Gastrocnemius medialis (tissue), 4 donors: ENCODE data around the gene DSE. TPM values are rescaled to one million over a fixed set of nuclear protein-coding genes. Genes with fewer than 3 reads are reported as not detected.

Experiments used
- ATAC-seq, 2 donors: fragments of 150-250 bp; one replicate each; pipeline ENCODE4 v1.9.1; 2016
- DNase-seq, 2 donors: peaks; one replicate each; pipeline ENCODE4 v3.0.0-alpha.2; 2019
- H3K27ac ChIP-seq, 4 donors: fragments of 200-600 bp; sonication (generic); 1 replicate in 1 of 4; 2 replicates in 3 of 4; pipeline ENCODE4 v1.5.1; 2016 to 2018; ENCODE audit warnings: mild to moderate bottlenecking in 2 of 4, moderate library complexity in 1 of 4
- H3K27me3 ChIP-seq, 3 donors: fragments of 200-600 bp; sonication (generic) in 2 of 3; 1 replicate in 1 of 3; 2 replicates in 2 of 3; pipeline versions ENCODE4 v1.5.1 to v1.6.0; 2016 to 2019; ENCODE audit warnings: mild to moderate bottlenecking in 1 of 3, moderate library complexity in 1 of 3
- H3K36me3 ChIP-seq, 2 donors: fragments of 200-600 bp; sonication (generic) in 1 of 2; one replicate each; pipeline ENCODE4 v1.5.1; 2017 to 2018
- H3K4me1 ChIP-seq, 2 donors: fragments of 200-600 bp; sonication (generic) in 1 of 2; one replicate each; pipeline ENCODE4 v1.5.1; 2016 to 2017; ENCODE audit warnings: mild to moderate bottlenecking in 2 of 2
- H3K4me3 ChIP-seq, 4 donors: fragments of 200-600 bp; sonication (generic) in 3 of 4; 1 replicate in 1 of 4; 2 replicates in 3 of 4; pipeline ENCODE4 v1.5.1; 2016 to 2019; ENCODE audit warnings: mild to moderate bottlenecking in 2 of 4
- H3K9me3 ChIP-seq, 3 donors: fragments of 200-600 bp; sonication (generic) in 2 of 3; 1 replicate in 1 of 3; 2 replicates in 2 of 3; pipeline ENCODE4 v1.5.1; 2016 to 2019
- CTCF ChIP-seq, 5 experiments: fragments of 450-650 bp in 3 of 5; fragments of 200-600 bp in 2 of 5; sonication (generic) in 2 of 5; IDR thresholded peaks in 4 of 5; conservative IDR thresholded peaks in 1 of 5; 1 replicate in 4 of 5; 2 replicates in 1 of 5; pipeline ENCODE4 v1.5.1; 2016 to 2019; ENCODE audit warnings: antibody characterized with exemption in 5 of 5, mild to moderate bottlenecking in 3 of 5, moderate library complexity in 3 of 5
- POLR2A ChIP-seq, 2 donors: fragments of 450-650 bp; IDR thresholded peaks; one replicate each; pipeline ENCODE4 v1.6.1; 2017; ENCODE audit warnings: antibody characterized with exemption in 2 of 2, mild to moderate bottlenecking in 2 of 2, moderate library complexity in 2 of 2
- in situ Hi-C, 4 donors: fragments of 200-750 bp; cut with MboI; loops; one replicate each; pipeline versions ENCODE4 v1.15.0 to v1.8.0; 2017; ENCODE audit warnings: low sequenced_read_pairs in 4 of 4
- intact Hi-C: fragments of 100-400 bp; cut with DNase I; formaldehyde crosslinking; loops from one replicate; pipeline ENCODE4 v1.15.1; 2023; ENCODE audit warnings: low total_unique reads
- total RNA-seq, 4 donors: library from RNA; depleted of rRNA; stranded (reverse); fragments of >200 nt; gene quantifications; one replicate each; pipeline versions ENCODE4 v1.1.0 to v1.2.3, GENCODE V29; 2016

Gene DSE
- total RNA-seq, 4 donors from 2014 or later = 9.6 to 14.8 (median 11.8) TPM

- intact Hi-C loops (no loop called here), in situ Hi-C loops (no loop called here)
- H3K27ac ChIP-seq = no peak within 1 kb of the TSS
- ATAC-seq = no peak
- DNase-seq = no peak
- no peaks in the 10 kb centered on the region for H3K27me3 ChIP-seq
- no peak for TF ChIP-seq POLR2A (IDR thresholded peaks at IDR 0.05)
- no peak for TF ChIP-seq CTCF (IDR thresholded peaks at IDR 0.05 in 4 of 5, conservative IDR thresholded peaks at IDR 0.05 in 1 of 5)
- peak within 1 kb of the TSS; percentile 50 to 71 (median 56) for H3K4me3 ChIP-seq
- H3K4me1 ChIP-seq = no peaks in the 10 kb centered on the region
- no peaks in the 10 kb centered on the region for H3K9me3 ChIP-seq
- no peaks in the 10 kb centered on the region for H3K36me3 ChIP-seq
Observed at GRCh38 chr6:116461331-116461931, 90.7 kb downstream of the DSE start, which contains the start of gene CALHM6. CALHM6 (plus strand) TSS chr6:116461375; CDS start chr6:116461930, 555 bp downstream.

GRCh38 chr6:116461932-116462885 lies 91.5 kb downstream of the DSE start:
- Histone ChIP-seq H3K27ac (no peak overlapping the region), H3K36me3 (no peaks in the 10 kb centered on the region), H3K9me3 (no peaks in the 10 kb centered on the region), H3K4me1 (no peaks in the 10 kb centered on the region), H3K27me3 (no peaks in the 10 kb centered on the region), H3K4me3 (peak overlapping the region; percentile 50 to 71 (median 56))
- ATAC-seq = peak; percentile 45 to 64
- no peak for DNase-seq
- intact Hi-C loops (no loop called here), in situ Hi-C loops (no loop called here)
- no peak for TF ChIP-seq CTCF (IDR thresholded peaks at IDR 0.05 in 4 of 5, conservative IDR thresholded peaks at IDR 0.05 in 1 of 5)
- no peak for TF ChIP-seq POLR2A (IDR thresholded peaks at IDR 0.05)

- Histone ChIP-seq H3K4me3 (no peak overlapping the region), H3K4me1 (no peaks in the 10 kb centered on the region), H3K27me3 (no peaks in the 10 kb centered on the region), H3K9me3 (no peaks in the 10 kb centered on the region), H3K36me3 (no peaks in the 10 kb centered on the region), H3K27ac (no peak overlapping the region)
- TF ChIP-seq POLR2A (IDR thresholded peaks at IDR 0.05) (no peak), CTCF (IDR thresholded peaks at IDR 0.05 in 4 of 5, conservative IDR thresholded peaks at IDR 0.05 in 1 of 5) (no peak)
- in situ Hi-C loops = no loop called here
- ATAC-seq = no peak
- no peak for DNase-seq
- intact Hi-C loops = no loop called here
Observed at GRCh38 chr6:116463301-116463700, 92.6 kb downstream of the DSE start.

GRCh38 chr6:116465246-116465645 lies 94.5 kb downstream of the DSE start:
- TF ChIP-seq CTCF (IDR thresholded peaks at IDR 0.05 in 4 of 5, conservative IDR thresholded peaks at IDR 0.05 in 1 of 5) (no peak), POLR2A (IDR thresholded peaks at IDR 0.05) (no peak)
- no peaks in the 10 kb centered on the region for H3K27me3 ChIP-seq
- in situ Hi-C loops = no loop called here
- no peak overlapping the region for H3K4me3 ChIP-seq
- H3K9me3 ChIP-seq = no peaks in the 10 kb centered on the region
- DNase-seq = no peak
- no peaks in the 10 kb centered on the region for H3K4me1 ChIP-seq
- intact Hi-C loops = no loop called here
- H3K27ac ChIP-seq = no peak overlapping the region
- H3K36me3 ChIP-seq = no peaks in the 10 kb centered on the region
- ATAC-seq = no peak
